ENCODE measurements around the gene MAP2K3. TPM values are rescaled to one million over a fixed set of nuclear protein-coding genes. Genes with fewer than 3 reads are reported as not detected.

Gene MAP2K3
- total RNA-seq, result 100 to 1,000 TPM in 1 of 6 donors, 10 to 100 TPM in 5; 45.1 to 134 (median 79.5) TPM

GRCh38 chr17:21284319-21285163 is at the start of gene MAP2K3:
MAP2K3 (plus strand) TSS chr17:21284711; CDS start chr17:21284921, 210 bp downstream.
- Histone ChIP-seq H3K4me3 (peak within 1 kb of the TSS; percentile 85 to 97 (median 91)), H3K27ac (peak within 1 kb of the TSS; percentile 94 to 99 (median 96)), H3K36me3 (no peaks in the 10 kb centered on the region), H3K4me1 (peaks cover 49 to 64% (median 55%) of the 10 kb centered on the region in 4 donors), H3K9me3 (no peaks in the 10 kb centered on the region), H3K27me3 (peaks cover 0 to 4% (median 0%) of the 10 kb centered on the region in 4 donors)
- DNase-seq (peak; percentile 99 to 100), ATAC-seq (ENCODE audit: low FRiP score in 2 of 2) (peak; percentile 86 to 90)
- 0 to 2% methylated on average over 9 to 29 of the region's 88 CpGs for WGBS, 2 donors
- TF ChIP-seq POLR2AphosphoS5 (IDR thresholded peaks at IDR 0.05), result peak; percentile 82 to 93
- peak; percentile 43 to 99 (median 96) for TF ChIP-seq POLR2A (IDR thresholded peaks at IDR 0.05)
- no peak for TF ChIP-seq EP300 (IDR thresholded peaks at IDR 0.05)
- TF ChIP-seq, protein P1, sequence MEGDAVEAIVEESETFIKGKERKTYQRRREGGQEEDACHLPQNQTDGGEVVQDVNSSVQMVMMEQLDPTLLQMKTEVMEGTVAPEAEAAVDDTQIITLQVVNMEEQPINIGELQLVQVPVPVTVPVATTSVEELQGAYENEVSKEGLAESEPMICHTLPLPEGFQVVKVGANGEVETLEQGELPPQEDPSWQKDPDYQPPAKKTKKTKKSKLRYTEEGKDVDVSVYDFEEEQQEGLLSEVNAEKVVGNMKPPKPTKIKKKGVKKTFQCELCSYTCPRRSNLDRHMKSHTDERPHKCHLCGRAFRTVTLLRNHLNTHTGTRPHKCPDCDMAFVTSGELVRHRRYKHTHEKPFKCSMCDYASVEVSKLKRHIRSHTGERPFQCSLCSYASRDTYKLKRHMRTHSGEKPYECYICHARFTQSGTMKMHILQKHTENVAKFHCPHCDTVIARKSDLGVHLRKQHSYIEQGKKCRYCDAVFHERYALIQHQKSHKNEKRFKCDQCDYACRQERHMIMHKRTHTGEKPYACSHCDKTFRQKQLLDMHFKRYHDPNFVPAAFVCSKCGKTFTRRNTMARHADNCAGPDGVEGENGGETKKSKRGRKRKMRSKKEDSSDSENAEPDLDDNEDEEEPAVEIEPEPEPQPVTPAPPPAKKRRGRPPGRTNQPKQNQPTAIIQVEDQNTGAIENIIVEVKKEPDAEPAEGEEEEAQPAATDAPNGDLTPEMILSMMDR (IDR thresholded peaks at IDR 0.05), result peak in 1 of 6 experiments; percentile 23

- Histone ChIP-seq H3K36me3 (peaks cover 0 to under 1% (median 0%) of the 10 kb centered on the region in 4 donors), H3K9me3 (no peaks in the 10 kb centered on the region), H3K27ac (no peak overlapping the region), H3K4me3 (no peak overlapping the region), H3K27me3 (no peaks in the 10 kb centered on the region), H3K4me1 (no peaks in the 10 kb centered on the region)
- TF ChIP-seq, protein P1 (IDR thresholded peaks at IDR 0.05), result no peak
- 87 to 89% methylated on average over 1 of the region's 1 CpG for WGBS, 2 donors
- ATAC-seq (ENCODE audit: low FRiP score in 2 of 2) (no peak), DNase-seq (no peak)
These were observed 48.6 kb upstream of the MAP2K3 start for GRCh38 chr17:21235921-21236320.

DNA sequence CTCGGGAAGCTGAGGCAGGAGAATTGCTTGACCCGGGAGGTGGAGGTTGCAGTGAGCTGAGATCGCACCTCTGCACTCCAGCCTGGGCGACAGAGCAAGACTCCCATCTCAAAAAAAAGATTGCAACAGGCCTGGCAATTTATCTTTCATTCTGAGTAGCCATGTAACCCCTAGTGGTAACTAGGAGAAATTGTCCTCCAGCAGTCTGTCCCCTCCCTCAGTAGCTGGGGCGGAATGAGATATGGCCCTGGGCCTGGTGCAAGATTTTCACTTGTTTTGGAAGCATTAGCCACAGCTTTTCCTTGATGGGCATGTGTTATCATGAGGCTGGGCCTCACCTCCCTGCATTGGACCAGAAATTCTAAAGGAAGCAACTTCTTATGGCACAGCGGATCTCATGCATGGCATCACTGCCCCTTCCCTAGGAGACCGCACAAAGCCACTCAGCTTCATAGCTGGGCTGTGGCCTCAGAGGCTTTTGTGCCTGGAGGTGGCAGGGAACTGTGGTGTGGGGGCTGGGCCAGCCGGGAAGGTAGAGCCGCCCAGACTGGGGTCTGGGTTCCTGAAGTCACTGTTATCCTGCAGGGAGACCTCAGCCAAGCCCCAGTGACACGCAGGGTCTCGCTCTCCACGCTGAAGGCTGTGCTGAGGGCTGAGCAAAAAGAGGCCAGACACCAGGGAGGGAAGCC is 44.7 kb upstream of the MAP2K3 start:
- no peaks in the 10 kb centered on the region for H3K4me1 ChIP-seq
- no peaks in the 10 kb centered on the region for H3K9me3 ChIP-seq
- ATAC-seq (ENCODE audit: low FRiP score in 2 of 2), result peak in 1 of 2 donors; percentile 60
- no peak for DNase-seq
- 75 to 79% methylated on average over 6 to 12 of the region's 12 CpGs for WGBS, 2 donors
- H3K27ac ChIP-seq, result no peak overlapping the region
- TF ChIP-seq, protein P1 (IDR thresholded peaks at IDR 0.05), result peak; percentile 17 to 48 (median 32)
- no peak for TF ChIP-seq EP300 (IDR thresholded peaks at IDR 0.05)
- TF ChIP-seq POLR2A (IDR thresholded peaks at IDR 0.05), result no peak
- no peak for TF ChIP-seq POLR2AphosphoS5 (IDR thresholded peaks at IDR 0.05)
- peaks cover 0 to 28% (median 15%) of the 10 kb centered on the region in 4 donors for H3K36me3 ChIP-seq
- H3K4me3 ChIP-seq, result no peak overlapping the region
- no peaks in the 10 kb centered on the region for H3K27me3 ChIP-seq

GRCh38 chr17:21240369-21241055 is 44.0 kb upstream of the MAP2K3 start:
- Histone ChIP-seq H3K4me3 (no peak overlapping the region), H3K9me3 (no peaks in the 10 kb centered on the region), H3K36me3 (peaks cover 0 to 28% (median 15%) of the 10 kb centered on the region in 4 donors), H3K4me1 (no peaks in the 10 kb centered on the region), H3K27ac (no peak overlapping the region), H3K27me3 (no peaks in the 10 kb centered on the region)
- TF ChIP-seq EP300 (IDR thresholded peaks at IDR 0.05), result no peak
- TF ChIP-seq POLR2AphosphoS5 (IDR thresholded peaks at IDR 0.05), result no peak
- TF ChIP-seq POLR2A (IDR thresholded peaks at IDR 0.05), result no peak
- TF ChIP-seq, protein P1 (IDR thresholded peaks at IDR 0.05), result no peak
- ATAC-seq (ENCODE audit: low FRiP score in 2 of 2) (no peak), DNase-seq (no peak)
- WGBS, 2 donors, result 80 to 83% methylated on average over 8 to 24 of the region's 25 CpGs
